ENCODE measurements around the gene CXCL9.

DNA sequence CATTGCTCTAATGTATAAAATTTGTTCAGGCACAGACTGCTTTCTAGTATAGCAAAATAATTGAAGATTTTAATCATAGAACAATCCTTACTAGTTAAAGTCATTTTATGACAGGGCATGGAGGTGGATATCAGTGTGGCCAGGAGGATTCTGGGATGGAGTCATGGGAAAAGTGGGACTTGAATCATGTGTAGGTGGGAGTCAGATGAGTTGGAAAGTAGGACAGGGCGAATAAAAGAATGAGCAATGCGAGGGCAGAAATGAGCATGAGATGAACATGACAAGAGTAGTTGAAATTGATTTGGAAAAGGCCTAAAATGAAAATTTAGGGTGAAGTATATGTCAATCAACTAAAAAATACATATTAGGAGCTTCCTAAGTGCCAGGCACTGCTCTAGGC is 9.4 kb downstream of the CXCL9 start:
- TF ChIP-seq, protein P1, sequence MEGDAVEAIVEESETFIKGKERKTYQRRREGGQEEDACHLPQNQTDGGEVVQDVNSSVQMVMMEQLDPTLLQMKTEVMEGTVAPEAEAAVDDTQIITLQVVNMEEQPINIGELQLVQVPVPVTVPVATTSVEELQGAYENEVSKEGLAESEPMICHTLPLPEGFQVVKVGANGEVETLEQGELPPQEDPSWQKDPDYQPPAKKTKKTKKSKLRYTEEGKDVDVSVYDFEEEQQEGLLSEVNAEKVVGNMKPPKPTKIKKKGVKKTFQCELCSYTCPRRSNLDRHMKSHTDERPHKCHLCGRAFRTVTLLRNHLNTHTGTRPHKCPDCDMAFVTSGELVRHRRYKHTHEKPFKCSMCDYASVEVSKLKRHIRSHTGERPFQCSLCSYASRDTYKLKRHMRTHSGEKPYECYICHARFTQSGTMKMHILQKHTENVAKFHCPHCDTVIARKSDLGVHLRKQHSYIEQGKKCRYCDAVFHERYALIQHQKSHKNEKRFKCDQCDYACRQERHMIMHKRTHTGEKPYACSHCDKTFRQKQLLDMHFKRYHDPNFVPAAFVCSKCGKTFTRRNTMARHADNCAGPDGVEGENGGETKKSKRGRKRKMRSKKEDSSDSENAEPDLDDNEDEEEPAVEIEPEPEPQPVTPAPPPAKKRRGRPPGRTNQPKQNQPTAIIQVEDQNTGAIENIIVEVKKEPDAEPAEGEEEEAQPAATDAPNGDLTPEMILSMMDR (IDR thresholded peaks at IDR 0.05): no peak
- TF ChIP-seq POLR2AphosphoS5 (IDR thresholded peaks at IDR 0.05) (no peak), POLR2A (IDR thresholded peaks at IDR 0.05) (no peak)
